ENCODE results near the gene UBE3D.
A peak's percentile ranks its signal among the peaks of the same experiment; 100 is the strongest.

The UBE3D gene

DNA sequence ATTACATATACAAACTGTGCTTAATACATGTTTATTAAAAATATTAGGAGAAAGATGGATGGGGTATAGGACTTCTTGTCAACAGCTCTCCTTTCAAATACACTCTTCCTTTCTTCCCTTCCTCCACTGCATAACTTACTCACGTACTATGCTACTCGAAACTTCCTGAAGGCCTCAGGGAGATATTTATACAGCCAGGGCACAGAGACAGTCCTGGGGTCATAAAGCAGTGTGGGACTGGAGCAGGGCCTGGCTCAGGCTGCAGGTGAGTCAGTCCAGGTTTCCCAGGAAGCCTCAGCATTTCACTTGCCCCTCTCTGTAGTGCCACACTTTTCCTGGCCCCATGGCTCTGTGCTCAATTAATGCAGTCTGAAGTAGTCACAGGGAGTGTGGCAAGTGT, 157.0 kb downstream of the UBE3D start:
- CTCF ChIA-PET, result no interaction called here
- H3K4me3 ChIP-seq (ENCODE audit: low read depth, low read length), result no peak overlapping the region
- H3K9me3 ChIP-seq (ENCODE audit: control insufficient read depth, insufficient read depth, low read depth, low read length), result no peaks in the 10 kb centered on the region
- 0 out of 2 replicates have a peak, but pooled peaks cover 4% of the 10 kb centered on the region for H3K4me1 ChIP-seq (ENCODE audit: control insufficient read depth, insufficient read depth, low read length)
- no peak overlapping the region for H3K27ac ChIP-seq (ENCODE audit: extremely low read depth, low read depth, low read length)
- POLR2A ChIA-PET, result no interaction called here
- TF ChIP-seq ZNF747 (tag by site-specific recombination; IDR thresholded peaks at IDR 0.05) (no peak), ZBTB17 (tag by site-specific recombination; IDR thresholded peaks at IDR 0.05) (peak; percentile 41), IKZF3 (tag by site-specific recombination; IDR thresholded peaks at IDR 0.05) (no peak), KLF9 (tag by site-specific recombination; IDR thresholded peaks at IDR 0.05; ENCODE audit: low read depth) (no peak), ZNF133 (tag by site-specific recombination; IDR thresholded peaks at IDR 0.05) (no peak), ZNF624 (tag by site-specific recombination; IDR thresholded peaks at IDR 0.05) (no peak)
- no peaks in the 10 kb centered on the region for H3K36me3 ChIP-seq (ENCODE audit: control insufficient read depth in 2 of 2, insufficient read depth in 1 of 2, low read length in 2 of 2)

GRCh38 chr6:82906951-82907350, 158.7 kb downstream of the UBE3D start:
- ChIA-PET POLR2A (no interaction called here), CTCF (no interaction called here)
- 0 out of 2 replicates have a peak, but pooled peaks have one; percentile 21 for TF ChIP-seq SCRT2 (tag by site-specific recombination; IDR thresholded peaks at IDR 0.05)
- TF ChIP-seq, protein P1, sequence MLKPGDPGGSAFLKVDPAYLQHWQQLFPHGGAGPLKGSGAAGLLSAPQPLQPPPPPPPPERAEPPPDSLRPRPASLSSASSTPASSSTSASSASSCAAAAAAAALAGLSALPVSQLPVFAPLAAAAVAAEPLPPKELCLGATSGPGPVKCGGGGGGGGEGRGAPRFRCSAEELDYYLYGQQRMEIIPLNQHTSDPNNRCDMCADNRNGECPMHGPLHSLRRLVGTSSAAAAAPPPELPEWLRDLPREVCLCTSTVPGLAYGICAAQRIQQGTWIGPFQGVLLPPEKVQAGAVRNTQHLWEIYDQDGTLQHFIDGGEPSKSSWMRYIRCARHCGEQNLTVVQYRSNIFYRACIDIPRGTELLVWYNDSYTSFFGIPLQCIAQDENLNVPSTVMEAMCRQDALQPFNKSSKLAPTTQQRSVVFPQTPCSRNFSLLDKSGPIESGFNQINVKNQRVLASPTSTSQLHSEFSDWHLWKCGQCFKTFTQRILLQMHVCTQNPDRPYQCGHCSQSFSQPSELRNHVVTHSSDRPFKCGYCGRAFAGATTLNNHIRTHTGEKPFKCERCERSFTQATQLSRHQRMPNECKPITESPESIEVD (tag by site-specific recombination; IDR thresholded peaks at IDR 0.05), result peak; percentile 47
- TF ChIP-seq FEZF1 (tag by site-specific recombination; IDR thresholded peaks at IDR 0.05), result peak; percentile 36; the same call in 1 of the 2 replicates
- TF ChIP-seq ZNF548 (tag by site-specific recombination; IDR thresholded peaks at IDR 0.05), result no peak
- Histone ChIP-seq H3K4me1 (ENCODE audit: control insufficient read depth, insufficient read depth, low read length) (0 out of 2 replicates have a peak, but pooled peaks cover 4% of the 10 kb centered on the region), H3K9me3 (ENCODE audit: control insufficient read depth, insufficient read depth, low read depth, low read length) (no peaks in the 10 kb centered on the region), H3K4me3 (ENCODE audit: low read depth, low read length) (no peak overlapping the region), H3K27ac (ENCODE audit: extremely low read depth, low read depth, low read length) (no peak overlapping the region), H3K36me3 (ENCODE audit: control insufficient read depth in 2 of 2, insufficient read depth in 1 of 2, low read length in 2 of 2) (no peaks in the 10 kb centered on the region)

- TF ChIP-seq ZNF169 (tag by site-specific recombination; IDR thresholded peaks at IDR 0.05) (no peak), HOXA7 (CRISPR knock-in tag; IDR thresholded peaks at IDR 0.05; ENCODE audit: borderline replicate concordance) (no peak)
- H3K4me1 ChIP-seq (ENCODE audit: control insufficient read depth, insufficient read depth, low read length), result 0 out of 2 replicates have a peak, but pooled peaks cover 4% of the 10 kb centered on the region
- no peaks in the 10 kb centered on the region for H3K36me3 ChIP-seq (ENCODE audit: control insufficient read depth in 2 of 2, insufficient read depth in 1 of 2, low read length in 2 of 2)
- H3K9me3 ChIP-seq (ENCODE audit: control insufficient read depth, insufficient read depth, low read depth, low read length), result no peaks in the 10 kb centered on the region
- CTCF ChIA-PET, result no interaction called here
- H3K27ac ChIP-seq (ENCODE audit: extremely low read depth, low read depth, low read length), result no peak overlapping the region
- H3K4me3 ChIP-seq (ENCODE audit: low read depth, low read length), result no peak overlapping the region
- POLR2A ChIA-PET, result no interaction called here
Observed at GRCh38 chr6:82906489-82906888, 159.2 kb downstream of the UBE3D start.

GRCh38 chr6:82904860-82905259, 160.8 kb downstream of the UBE3D start:
- Histone ChIP-seq H3K36me3 (ENCODE audit: control insufficient read depth in 2 of 2, insufficient read depth in 1 of 2, low read length in 2 of 2) (no peaks in the 10 kb centered on the region), H3K4me1 (ENCODE audit: control insufficient read depth, insufficient read depth, low read length) (0 out of 2 replicates have a peak, but pooled peaks cover 4% of the 10 kb centered on the region), H3K4me3 (ENCODE audit: low read depth, low read length) (no peak overlapping the region), H3K27ac (ENCODE audit: extremely low read depth, low read depth, low read length) (no peak overlapping the region), H3K9me3 (ENCODE audit: control insufficient read depth, insufficient read depth, low read depth, low read length) (no peaks in the 10 kb centered on the region)
- CTCF ChIA-PET, result interaction anchor here (0.6 kb wide), 1 partner anchor 91 kb away, joined by 3 read pairs; no protein-coding TSS in a partner anchor
- POLR2A ChIA-PET, result no interaction called here
- TF ChIP-seq ZBTB1 (tag by site-specific recombination; IDR thresholded peaks at IDR 0.05) (no peak), ZNF433 (tag by site-specific recombination; IDR thresholded peaks at IDR 0.05; ENCODE audit: low read depth) (no peak), ZNF157 (tag by site-specific recombination; IDR thresholded peaks at IDR 0.05) (no peak), ZNF621 (tag by site-specific recombination; IDR thresholded peaks at IDR 0.05) (no peak), ZNF560 (tag by site-specific recombination; IDR thresholded peaks at IDR 0.05; ENCODE audit: borderline replicate concordance) (no peak), ZNF404 (tag by site-specific recombination; IDR thresholded peaks at IDR 0.05) (no peak), IKZF3 (tag by site-specific recombination; IDR thresholded peaks at IDR 0.05) (no peak), KLF16 (tag by site-specific recombination; IDR thresholded peaks at IDR 0.05) (no peak)
- TF ChIP-seq, protein P2, sequence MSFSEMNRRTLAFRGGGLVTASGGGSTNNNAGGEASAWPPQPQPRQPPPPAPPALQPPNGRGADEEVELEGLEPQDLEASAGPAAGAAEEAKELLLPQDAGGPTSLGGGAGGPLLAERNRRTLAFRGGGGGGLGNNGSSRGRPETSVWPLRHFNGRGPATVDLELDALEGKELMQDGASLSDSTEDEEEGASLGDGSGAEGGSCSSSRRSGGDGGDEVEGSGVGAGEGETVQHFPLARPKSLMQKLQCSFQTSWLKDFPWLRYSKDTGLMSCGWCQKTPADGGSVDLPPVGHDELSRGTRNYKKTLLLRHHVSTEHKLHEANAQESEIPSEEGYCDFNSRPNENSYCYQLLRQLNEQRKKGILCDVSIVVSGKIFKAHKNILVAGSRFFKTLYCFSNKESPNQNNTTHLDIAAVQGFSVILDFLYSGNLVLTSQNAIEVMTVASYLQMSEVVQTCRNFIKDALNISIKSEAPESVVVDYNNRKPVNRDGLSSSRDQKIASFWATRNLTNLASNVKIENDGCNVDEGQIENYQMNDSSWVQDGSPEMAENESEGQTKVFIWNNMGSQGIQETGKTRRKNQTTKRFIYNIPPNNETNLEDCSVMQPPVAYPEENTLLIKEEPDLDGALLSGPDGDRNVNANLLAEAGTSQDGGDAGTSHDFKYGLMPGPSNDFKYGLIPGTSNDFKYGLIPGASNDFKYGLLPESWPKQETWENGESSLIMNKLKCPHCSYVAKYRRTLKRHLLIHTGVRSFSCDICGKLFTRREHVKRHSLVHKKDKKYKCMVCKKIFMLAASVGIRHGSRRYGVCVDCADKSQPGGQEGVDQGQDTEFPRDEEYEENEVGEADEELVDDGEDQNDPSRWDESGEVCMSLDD (tag by site-specific recombination; IDR thresholded peaks at IDR 0.05), result no peak
- TF ChIP-seq, protein P3, sequence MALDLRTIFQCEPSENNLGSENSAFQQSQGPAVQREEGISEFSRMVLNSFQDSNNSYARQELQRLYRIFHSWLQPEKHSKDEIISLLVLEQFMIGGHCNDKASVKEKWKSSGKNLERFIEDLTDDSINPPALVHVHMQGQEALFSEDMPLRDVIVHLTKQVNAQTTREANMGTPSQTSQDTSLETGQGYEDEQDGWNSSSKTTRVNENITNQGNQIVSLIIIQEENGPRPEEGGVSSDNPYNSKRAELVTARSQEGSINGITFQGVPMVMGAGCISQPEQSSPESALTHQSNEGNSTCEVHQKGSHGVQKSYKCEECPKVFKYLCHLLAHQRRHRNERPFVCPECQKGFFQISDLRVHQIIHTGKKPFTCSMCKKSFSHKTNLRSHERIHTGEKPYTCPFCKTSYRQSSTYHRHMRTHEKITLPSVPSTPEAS (tag by site-specific recombination; IDR thresholded peaks at IDR 0.05), result no peak
- TF ChIP-seq, protein P4, sequence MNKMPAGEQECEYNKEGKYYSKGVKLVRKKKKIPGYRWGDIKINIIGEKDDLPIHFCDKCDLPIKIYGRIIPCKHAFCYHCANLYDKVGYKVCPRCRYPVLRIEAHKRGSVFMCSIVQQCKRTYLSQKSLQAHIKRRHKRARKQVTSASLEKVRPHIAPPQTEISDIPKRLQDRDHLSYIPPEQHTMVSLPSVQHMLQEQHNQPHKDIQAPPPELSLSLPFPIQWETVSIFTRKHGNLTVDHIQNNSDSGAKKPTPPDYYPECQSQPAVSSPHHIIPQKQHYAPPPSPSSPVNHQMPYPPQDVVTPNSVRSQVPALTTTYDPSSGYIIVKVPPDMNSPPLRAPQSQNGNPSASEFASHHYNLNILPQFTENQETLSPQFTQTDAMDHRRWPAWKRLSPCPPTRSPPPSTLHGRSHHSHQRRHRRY (tag by site-specific recombination; IDR thresholded peaks at IDR 0.05), result no peak

Measured in HEK293 (cell line).